A549 (cell line): ENCODE measurements around the gene COX19. TPM values are rescaled to one million over a fixed set of nuclear protein-coding genes. Genes with fewer than 3 reads are reported as not detected.

Experiments used
- ATAC-seq, 2 experiments: fragments of 200-7000 bp in 1 of 2; fragments of >200 bp in 1 of 2; cut with Nextera tagmentation in 1 of 2; cut with Tn5 transposase in 1 of 2; 3 replicates each; pipeline versions ENCODE4 v1.8.0 to v1.9.1; 2018 to 2020; ENCODE audit warnings: mild to moderate bottlenecking in 1 of 2, moderate library complexity in 1 of 2
- CTCF ChIA-PET: fragments of 300-600 bp; sonication (Branson Sonifier 250); formaldehyde crosslinking; extraction: SDS; loops from one replicate; lab custom pipeline; 2021; ENCODE audit warnings: antibody characterized with exemption, inconsistent platforms; lab: Yijun Ruan, JAX
- POLR2A ChIA-PET: fragments of 350-600 bp; formaldehyde crosslinking; extraction: SDS; loops from one replicate; lab custom pipeline; 2021; ENCODE audit warnings: antibody characterized with exemption, inconsistent platforms; lab: Yijun Ruan, JAX
- DNase-seq, 2 experiments: peaks; one replicate each; pipeline versions ENCODE4 v3.0.0 to v3.0.0-alpha.2; 2011 to 2016; ENCODE audit warnings: low read depth in 1 of 2, low spot score in 1 of 2
- FAIRE-seq: peaks from 2 replicates; lab custom pipeline; 2011; peaks lifted over from hg19 to GRCh38; lab: Jason Lieb, UNC
- H3K27ac ChIP-seq, 2 experiments: fragments of >200 bp; sonication (Bioruptor Twin); formaldehyde crosslinking; 3 replicates each; pipeline ENCODE4 v1.5.1; 2016 to 2017
- H3K4me1 ChIP-seq: fragments of >200 bp; sonication (Bioruptor Twin); formaldehyde crosslinking; 3 replicates; pipeline ENCODE4 v1.6.1; 2016
- H3K4me2 ChIP-seq: fragments of >200 bp; sonication (Bioruptor Twin); formaldehyde crosslinking; 3 replicates; pipeline ENCODE4 v1.6.1; 2016
- H3K4me3 ChIP-seq: fragments of >200 bp; sonication (Bioruptor Twin); formaldehyde crosslinking; 3 replicates; pipeline ENCODE4 v1.5.1; 2016
- H3K9me3 ChIP-seq: fragments of >200 bp; sonication (Bioruptor Twin); formaldehyde crosslinking; 3 replicates; pipeline ENCODE4 v1.6.1; 2016
- BCL3 ChIP-seq: fragments of >200 bp; sonication (Bioruptor Twin); formaldehyde crosslinking; IDR thresholded peaks from 3 replicates; pipeline ENCODE4 v1.6.1; 2016
- BHLHE40 ChIP-seq: IDR thresholded peaks from 2 replicates; pipeline ENCODE4 v1.6.1; 2012; ENCODE audit warnings: low read depth, low read length, inconsistent platforms
- CEBPB ChIP-seq, 2 experiments: fragments of >200 bp in 1 of 2; sonication (Bioruptor Twin) in 1 of 2; formaldehyde crosslinking in 1 of 2; IDR thresholded peaks; 2 replicates each; pipeline ENCODE4 v1.6.1; 2012 to 2016
- EHF ChIP-seq: fragments of 250-450 bp; sonication (Bioruptor Pico); IDR thresholded peaks from 2 replicates; pipeline ENCODE4 v1.5.0; 2020; ENCODE audit warnings: mild to moderate bottlenecking
- ESRRA ChIP-seq: fragments of 150-350 bp; IDR thresholded peaks from 2 replicates; pipeline ENCODE4 v1.6.1; 2014; ENCODE audit warnings: mild to moderate bottlenecking, low read length, borderline replicate concordance
- FOXS1 ChIP-seq: fragments of 250-450 bp; sonication (Bioruptor Pico); IDR thresholded peaks from 2 replicates; pipeline ENCODE4 v1.5.0; 2020; ENCODE audit warnings: mild to moderate bottlenecking, moderate library complexity
- GATA3 ChIP-seq: IDR thresholded peaks from 2 replicates; pipeline ENCODE4 v1.6.1; 2012; ENCODE audit warnings: borderline replicate concordance
- HDAC2 ChIP-seq: fragments of 200-600 bp; sonication (generic); IDR thresholded peaks from 2 replicates; pipeline ENCODE4 v1.6.1; 2016
- HEYL ChIP-seq: fragments of 250-450 bp; sonication (Bioruptor Pico); IDR thresholded peaks from 2 replicates; pipeline ENCODE4 v1.8.0; 2021; ENCODE audit warnings: mild to moderate bottlenecking, moderate library complexity
- KDM1A ChIP-seq: fragments of 200-600 bp; sonication (generic); IDR thresholded peaks from 2 replicates; pipeline ENCODE4 v1.6.1; 2016; ENCODE audit warnings: low read depth, mild to moderate bottlenecking
- MAZ ChIP-seq: fragments of 150-350 bp; IDR thresholded peaks from 2 replicates; pipeline ENCODE4 v1.6.1; 2014; ENCODE audit warnings: antibody characterized with exemption, low read depth, low read length, borderline replicate concordance
- RAD21 ChIP-seq, 2 experiments: fragments of >200 bp in 1 of 2; sonication (Bioruptor Twin) in 1 of 2; formaldehyde crosslinking in 1 of 2; IDR thresholded peaks in 1 of 2; conservative IDR thresholded peaks in 1 of 2; 2 replicates in 1 of 2; 3 replicates in 1 of 2; pipeline ENCODE4 v1.6.1; 2012 to 2018; ENCODE audit warnings: inconsistent platforms in 1 of 2
- RARB ChIP-seq: fragments of 250-450 bp; sonication (Bioruptor Pico); IDR thresholded peaks from 2 replicates; pipeline ENCODE4 v1.8.0; 2021; ENCODE audit warnings: mild to moderate bottlenecking, moderate library complexity
- RCOR1 ChIP-seq: fragments of 150-350 bp; IDR thresholded peaks from 2 replicates; pipeline ENCODE4 v1.6.1; 2014; ENCODE audit warnings: antibody characterized with exemption, low read length, low read depth
- REST ChIP-seq: fragments of 200-600 bp; sonication (generic); IDR thresholded peaks from 2 replicates; pipeline ENCODE4 v1.6.1; 2016; ENCODE audit warnings: antibody characterized with exemption, mild to moderate bottlenecking, moderate library complexity
- RFX5 ChIP-seq: fragments of 450-650 bp; IDR thresholded peaks from 2 replicates; pipeline ENCODE4 v1.7.1; 2014; ENCODE audit warnings: antibody characterized with exemption, mild to moderate bottlenecking, moderate library complexity
- RNF2 ChIP-seq: fragments of 200-600 bp; sonication (generic); IDR thresholded peaks from 2 replicates; pipeline ENCODE4 v1.6.1; 2016; ENCODE audit warnings: low read depth, mild to moderate bottlenecking, antibody characterized with exemption, moderate library complexity, borderline replicate concordance
- WGBS: methylation state at CpG from one replicate; pipeline ENCODE4 v1.1.6; 2017; ENCODE audit errors: missing lambda C conversion rate; 5-methylcytosine and 5-hydroxymethylcytosine counted together
- polyA plus RNA-seq, 4 experiments: library from polyadenylated mRNA; depleted of rRNA in 3 of 4; stranded (reverse); fragments of >200 nt; fragmentation: RNase III in 1 of 4; extraction: RNeasy Plus Mini Kit Qiagen cat#74134 plus additional on column Dnase treatment in 1 of 4; gene quantifications; 2 replicates in 3 of 4; 3 replicates in 1 of 4; pipeline ENCODE4 v1.2.3, GENCODE V29; 2011 to 2017
- TF ChIP-seq, protein P1 (sequence below): fragments of 150-350 bp; IDR thresholded peaks from 2 replicates; pipeline ENCODE4 v1.6.1; 2014; ENCODE audit warnings: low read depth, mild to moderate bottlenecking, low read length
- TF ChIP-seq, protein P2 (sequence below): IDR thresholded peaks from 2 replicates; pipeline ENCODE4 v1.6.1; 2012; ENCODE audit warnings: low read depth, borderline replicate concordance

COX19 gene
- polyA plus RNA-seq, 2 of the 4 experiments (the other 2 are of a cell fraction) = 6.2 to 7.6 TPM

DNA sequence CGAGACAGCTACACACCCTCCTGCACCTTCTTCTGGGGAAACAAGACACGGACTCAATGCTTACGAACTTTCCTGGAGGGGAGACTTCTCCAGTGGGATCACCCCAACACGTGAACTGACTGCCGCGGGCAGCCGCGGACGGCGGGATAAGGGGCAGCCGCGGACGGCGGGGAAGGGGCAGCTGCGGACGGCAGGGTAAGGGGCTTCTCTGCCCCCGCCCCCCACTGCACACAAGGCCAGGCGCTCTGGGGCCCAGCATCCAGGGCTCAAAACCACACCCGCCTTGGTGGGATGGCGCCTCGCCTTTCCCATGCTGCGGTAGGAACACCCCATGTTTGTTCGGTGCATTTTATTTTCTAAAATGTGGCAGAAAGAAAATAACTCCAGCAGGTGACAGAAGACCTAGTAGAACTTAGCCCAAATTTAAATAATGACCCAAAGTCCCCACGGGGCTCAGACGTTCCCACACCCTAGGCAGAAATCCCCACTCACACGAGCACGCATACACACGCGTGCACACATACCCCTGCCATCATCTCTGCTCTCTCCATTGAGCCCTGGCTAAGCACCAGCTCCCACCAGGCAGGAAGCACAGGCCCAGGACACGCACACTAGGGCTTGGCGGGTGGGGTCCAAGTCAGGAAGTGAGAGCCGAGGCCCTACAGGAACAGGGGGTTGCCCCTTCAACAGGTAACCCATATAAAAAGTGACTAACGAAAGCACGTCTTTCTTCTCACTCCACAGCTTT lies 42.4 kb upstream of the COX19 start:
- TF ChIP-seq, protein P1, sequence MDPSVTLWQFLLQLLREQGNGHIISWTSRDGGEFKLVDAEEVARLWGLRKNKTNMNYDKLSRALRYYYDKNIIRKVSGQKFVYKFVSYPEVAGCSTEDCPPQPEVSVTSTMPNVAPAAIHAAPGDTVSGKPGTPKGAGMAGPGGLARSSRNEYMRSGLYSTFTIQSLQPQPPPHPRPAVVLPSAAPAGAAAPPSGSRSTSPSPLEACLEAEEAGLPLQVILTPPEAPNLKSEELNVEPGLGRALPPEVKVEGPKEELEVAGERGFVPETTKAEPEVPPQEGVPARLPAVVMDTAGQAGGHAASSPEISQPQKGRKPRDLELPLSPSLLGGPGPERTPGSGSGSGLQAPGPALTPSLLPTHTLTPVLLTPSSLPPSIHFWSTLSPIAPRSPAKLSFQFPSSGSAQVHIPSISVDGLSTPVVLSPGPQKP = no peak
- TF ChIP-seq ESRRA (no peak), EHF (CRISPR knock-in tag) (no peak), RCOR1 (no peak), HDAC2 (no peak), RFX5 (no peak), MAZ (no peak), GATA3 (no peak)
- H3K27ac ChIP-seq = no peak overlapping the region
- H3K4me3 ChIP-seq = no peak overlapping the region
- no peaks in the 10 kb centered on the region for H3K9me3 ChIP-seq
- FAIRE-seq (no peak), ATAC-seq (no peak), DNase-seq (no peak)
- no peak overlapping the region for H3K4me2 ChIP-seq
- ChIA-PET POLR2A (no interaction called here), CTCF (interaction anchor here (1.2 to 14.9 kb wide), 4 partner anchors 25 to 159 kb away, joined by 3 to 138 read pairs (median 26); no protein-coding TSS in a partner anchor)
- WGBS = 93% methylated on average over 33 of the region's 34 CpGs
- no peaks in the 10 kb centered on the region for H3K4me1 ChIP-seq

DNA sequence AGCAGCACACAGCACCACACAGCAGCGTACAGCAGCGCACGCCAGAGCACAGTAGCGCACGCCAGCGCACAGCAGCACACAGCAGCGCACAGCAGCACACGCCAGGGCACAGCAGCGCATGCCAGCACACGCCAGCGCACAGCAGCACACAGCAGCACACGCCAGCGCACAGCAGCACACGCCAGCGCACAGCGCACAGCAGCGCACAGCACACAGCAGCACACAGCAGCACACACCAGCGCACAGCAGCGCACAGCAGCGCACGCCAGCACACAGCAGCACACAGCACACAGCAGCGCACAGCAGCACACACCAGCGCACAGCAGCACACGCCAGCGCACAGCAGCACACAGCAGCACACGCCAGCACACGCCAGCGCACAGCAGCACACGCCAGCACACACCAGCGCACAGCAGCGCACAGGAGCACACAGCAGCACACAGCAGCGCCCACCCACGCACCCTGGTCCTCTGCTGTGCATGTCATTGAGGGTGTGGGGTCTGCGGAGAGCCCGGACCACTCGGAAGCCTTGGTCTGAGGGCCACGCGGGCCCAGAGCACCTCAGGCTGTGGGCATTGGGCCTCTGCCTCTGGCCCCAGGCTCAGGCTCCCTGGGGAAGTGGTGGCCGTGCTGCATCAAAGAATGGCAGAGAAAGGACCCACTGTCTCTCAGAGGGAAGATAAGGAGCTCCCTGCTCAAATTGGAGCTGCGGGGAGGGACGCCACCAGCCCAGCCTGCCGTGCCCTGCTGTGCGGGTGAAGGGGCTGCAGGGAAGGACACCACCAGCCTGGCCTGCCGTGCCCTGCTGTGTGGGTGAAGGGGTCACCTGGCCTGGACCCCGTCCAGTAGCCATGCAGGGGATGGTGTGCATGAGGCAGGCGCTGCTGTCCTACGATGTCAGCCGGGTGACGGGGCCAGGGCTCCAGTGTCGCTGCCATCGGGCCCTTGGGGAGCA lies 41.5 kb upstream of the COX19 start:
- ATAC-seq = no peak
- no peak overlapping the region for H3K4me3 ChIP-seq
- WGBS = 88% methylated on average over 5 of the region's 51 CpGs
- FAIRE-seq = no peak
- POLR2A ChIA-PET = no interaction called here
- no peaks in the 10 kb centered on the region for H3K4me1 ChIP-seq
- TF ChIP-seq RARB (no peak), BCL3 (no peak), BHLHE40 (no peak), RAD21 (conservative IDR thresholded peaks at IDR 0.05 in 1 of 2, IDR thresholded peaks at IDR 0.05 in 1 of 2) (no peak), KDM1A (no peak), HEYL (no peak), GATA3 (no peak), REST (no peak), RNF2 (no peak), FOXS1 (no peak), CEBPB (IDR thresholded peaks at IDR 0.05) (no peak)
- TF ChIP-seq, protein P2, sequence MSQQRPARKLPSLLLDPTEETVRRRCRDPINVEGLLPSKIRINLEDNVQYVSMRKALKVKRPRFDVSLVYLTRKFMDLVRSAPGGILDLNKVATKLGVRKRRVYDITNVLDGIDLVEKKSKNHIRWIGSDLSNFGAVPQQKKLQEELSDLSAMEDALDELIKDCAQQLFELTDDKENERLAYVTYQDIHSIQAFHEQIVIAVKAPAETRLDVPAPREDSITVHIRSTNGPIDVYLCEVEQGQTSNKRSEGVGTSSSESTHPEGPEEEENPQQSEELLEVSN = no peak
- DNase-seq = no peak
- H3K9me3 ChIP-seq = no peaks in the 10 kb centered on the region
- no peak overlapping the region for H3K4me2 ChIP-seq
- CTCF ChIA-PET = interaction anchor here (2.0 to 14.9 kb wide), 2 partner anchors 24 to 160 kb away, joined by 6 to 138 read pairs; no protein-coding TSS in a partner anchor
- H3K27ac ChIP-seq = no peak overlapping the region
